ENCODE results near the gene FAM209A.
"Not testable (repeated sequence)": the region's sequence is repeated elsewhere in the genome, so short reads cannot be mapped to it uniquely, and the experiment has no call there.

FAM209A gene

GRCh38 chr20:56540415-56540814, 15.9 kb downstream of the FAM209A start:
- DNase-seq (ENCODE audit: low spot score), result no peak

GRCh38 chr20:56542489-56543030, 18.0 kb downstream of the FAM209A start:
- no peak for DNase-seq (ENCODE audit: low spot score)

- DNase-seq (ENCODE audit: low spot score), result no peak
Measured at GRCh38 chr20:56551571-56551970, 27.0 kb downstream of the FAM209A start.

- DNase-seq (ENCODE audit: low spot score), result no peak
Measured at GRCh38 chr20:56552911-56553629, 28.5 kb downstream of the FAM209A start.

- DNase-seq (ENCODE audit: low spot score), result peak; percentile 68
Measured at GRCh38 chr20:56554869-56555268, 30.3 kb downstream of the FAM209A start.

GRCh38 chr20:56558968-56559367, 34.4 kb downstream of the FAM209A start:
- no peak for DNase-seq (ENCODE audit: low spot score)

- DNase-seq (ENCODE audit: low spot score), result not testable (repeated sequence)
Measured at GRCh38 chr20:56564526-56564925, 40.0 kb downstream of the FAM209A start.

GRCh38 chr20:56565511-56565910, 41.0 kb downstream of the FAM209A start:
- DNase-seq (ENCODE audit: low spot score), result no peak

GRCh38 chr20:56566621-56567020, 42.1 kb downstream of the FAM209A start:
- peak; percentile 46 for DNase-seq (ENCODE audit: low spot score)

- DNase-seq (ENCODE audit: low spot score), result no peak
Measured at GRCh38 chr20:56570832-56571231, 46.3 kb downstream of the FAM209A start.

- no peak for DNase-seq (ENCODE audit: low spot score)
Measured at GRCh38 chr20:56572172-56572571, 47.6 kb downstream of the FAM209A start.

GRCh38 chr20:56573986-56574385, 49.4 kb downstream of the FAM209A start:
- peak; percentile 59 for DNase-seq (ENCODE audit: low spot score)

- DNase-seq (ENCODE audit: low spot score), result no peak
Measured at GRCh38 chr20:56574531-56575142, 50.1 kb downstream of the FAM209A start.

GRCh38 chr20:56575157-56575556, 50.6 kb downstream of the FAM209A start:
- DNase-seq (ENCODE audit: low spot score), result no peak
